Measurements from ENCODE around the gene CDK14.

Gene CDK14

GRCh38 chr7:90972906-90973550 lies 376.9 kb downstream of the CDK14 start:
- DNase-seq: no peak

GRCh38 chr7:90977056-90977455 lies 380.9 kb downstream of the CDK14 start:
- DNase-seq: no peak

- DNase-seq: no peak
Measured at GRCh38 chr7:90980545-90980944, 384.4 kb downstream of the CDK14 start.

- no peak for DNase-seq
Measured at GRCh38 chr7:90982228-90982627, 386.1 kb downstream of the CDK14 start.

GRCh38 chr7:90984692-90985091 lies 388.6 kb downstream of the CDK14 start:
- DNase-seq: no peak

- no peak for DNase-seq
Measured at GRCh38 chr7:90988516-90988915, 392.4 kb downstream of the CDK14 start.

- no peak for DNase-seq
Measured at GRCh38 chr7:90988996-90989765, 393.1 kb downstream of the CDK14 start.

- no peak for DNase-seq
Measured at GRCh38 chr7:90994121-90994520, 398.0 kb downstream of the CDK14 start.

- DNase-seq: no peak
Measured at GRCh38 chr7:90994601-90995000, 398.5 kb downstream of the CDK14 start.

GRCh38 chr7:90995996-90996395 lies 399.9 kb downstream of the CDK14 start:
- no peak for DNase-seq

GRCh38 chr7:90999989-91000979 lies 404.2 kb downstream of the CDK14 start:
- no peak for DNase-seq

GRCh38 chr7:91005024-91005423 lies 408.9 kb downstream of the CDK14 start:
- no peak for DNase-seq

- DNase-seq: no peak
Measured at GRCh38 chr7:91005841-91006240, 409.7 kb downstream of the CDK14 start.

GRCh38 chr7:91007371-91007770 lies 411.2 kb downstream of the CDK14 start:
- no peak for DNase-seq

GRCh38 chr7:91013078-91013477 lies 417.0 kb downstream of the CDK14 start:
- DNase-seq: no peak

- no peak for DNase-seq
Measured at GRCh38 chr7:91019686-91020385, 423.7 kb downstream of the CDK14 start.

- DNase-seq: no peak
Measured at GRCh38 chr7:91020636-91021385, 424.7 kb downstream of the CDK14 start.

GRCh38 chr7:91021956-91022355 lies 425.8 kb downstream of the CDK14 start:
- DNase-seq: no peak

- DNase-seq: no peak
Measured at GRCh38 chr7:91025906-91026390, 429.8 kb downstream of the CDK14 start.

GRCh38 chr7:91029688-91030087 lies 433.6 kb downstream of the CDK14 start:
- no peak for DNase-seq

GRCh38 chr7:91030680-91031380 lies 434.7 kb downstream of the CDK14 start:
- DNase-seq: no peak
